SU-DHL-6 (cell line): ENCODE results near the gene DAND5.

Experiments used
- EZH2phosphoT487 ChIP-seq: fragments of 200-600 bp; sonication (generic), shearing (Covaris generic); conservative IDR thresholded peaks from 2 replicates; pipeline ENCODE4 v1.6.1; 2018; ENCODE audit warnings: mild to moderate bottlenecking, antibody characterized with exemption, low read length, moderate library complexity, mixed read lengths
- TF ChIP-seq, protein P1 (sequence below): fragments of 200-600 bp; sonication (generic); IDR thresholded peaks from one replicate; pipeline ENCODE4 v1.5.1; 2017; ENCODE audit warnings: antibody characterized with exemption, mild to moderate bottlenecking, low read length, moderate library complexity; ENCODE audit not compliant: insufficient read depth, poor library complexity, severe bottlenecking

DNA sequence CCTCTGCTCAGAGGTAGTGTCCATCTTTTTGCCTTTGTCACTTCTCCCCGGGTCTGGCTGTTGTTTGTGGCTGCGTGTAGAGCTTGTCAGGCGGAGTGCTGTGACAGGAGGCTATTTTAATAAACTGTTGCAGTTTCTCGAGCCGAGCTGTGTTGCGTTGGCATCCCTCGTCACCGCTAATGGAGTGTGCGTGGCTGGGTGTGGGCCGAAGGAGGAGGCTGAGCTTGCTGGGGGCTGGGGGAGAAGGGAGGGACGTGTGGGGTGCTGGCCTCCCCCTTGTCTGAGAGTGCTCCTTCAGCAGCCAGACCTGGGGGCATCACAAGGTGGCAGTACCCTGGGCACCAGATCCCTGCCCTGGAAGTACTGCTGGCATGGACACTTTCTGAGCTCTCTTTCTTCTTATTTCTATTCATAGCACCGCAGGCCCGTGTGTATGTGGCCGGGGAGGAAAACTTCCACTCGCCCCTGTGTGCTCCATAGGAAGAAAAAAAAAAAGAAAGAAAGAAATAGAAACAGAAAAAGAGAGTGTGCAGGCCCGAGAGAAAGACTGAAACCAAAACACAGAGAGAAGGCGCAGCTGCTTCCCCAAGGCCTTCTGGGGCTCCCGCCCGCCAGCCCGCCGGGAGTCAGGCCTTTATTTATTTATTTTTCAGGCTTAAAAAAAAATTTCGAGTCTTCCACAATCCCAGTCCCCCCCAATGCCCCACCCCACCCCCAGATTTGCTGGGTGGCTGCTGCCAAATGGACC lies 52.9 kb downstream of the DAND5 start:
- TF ChIP-seq, protein P1, sequence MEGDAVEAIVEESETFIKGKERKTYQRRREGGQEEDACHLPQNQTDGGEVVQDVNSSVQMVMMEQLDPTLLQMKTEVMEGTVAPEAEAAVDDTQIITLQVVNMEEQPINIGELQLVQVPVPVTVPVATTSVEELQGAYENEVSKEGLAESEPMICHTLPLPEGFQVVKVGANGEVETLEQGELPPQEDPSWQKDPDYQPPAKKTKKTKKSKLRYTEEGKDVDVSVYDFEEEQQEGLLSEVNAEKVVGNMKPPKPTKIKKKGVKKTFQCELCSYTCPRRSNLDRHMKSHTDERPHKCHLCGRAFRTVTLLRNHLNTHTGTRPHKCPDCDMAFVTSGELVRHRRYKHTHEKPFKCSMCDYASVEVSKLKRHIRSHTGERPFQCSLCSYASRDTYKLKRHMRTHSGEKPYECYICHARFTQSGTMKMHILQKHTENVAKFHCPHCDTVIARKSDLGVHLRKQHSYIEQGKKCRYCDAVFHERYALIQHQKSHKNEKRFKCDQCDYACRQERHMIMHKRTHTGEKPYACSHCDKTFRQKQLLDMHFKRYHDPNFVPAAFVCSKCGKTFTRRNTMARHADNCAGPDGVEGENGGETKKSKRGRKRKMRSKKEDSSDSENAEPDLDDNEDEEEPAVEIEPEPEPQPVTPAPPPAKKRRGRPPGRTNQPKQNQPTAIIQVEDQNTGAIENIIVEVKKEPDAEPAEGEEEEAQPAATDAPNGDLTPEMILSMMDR, result no peak
- no peak for TF ChIP-seq EZH2phosphoT487
